Measurements from ENCODE around the gene PLEKHA4. TPM values are rescaled to one million over a fixed set of nuclear protein-coding genes. Genes with fewer than 3 reads are reported as not detected.

PLEKHA4 gene
- total RNA-seq, 1 donor from 2014 or later, result 519 TPM

DNA sequence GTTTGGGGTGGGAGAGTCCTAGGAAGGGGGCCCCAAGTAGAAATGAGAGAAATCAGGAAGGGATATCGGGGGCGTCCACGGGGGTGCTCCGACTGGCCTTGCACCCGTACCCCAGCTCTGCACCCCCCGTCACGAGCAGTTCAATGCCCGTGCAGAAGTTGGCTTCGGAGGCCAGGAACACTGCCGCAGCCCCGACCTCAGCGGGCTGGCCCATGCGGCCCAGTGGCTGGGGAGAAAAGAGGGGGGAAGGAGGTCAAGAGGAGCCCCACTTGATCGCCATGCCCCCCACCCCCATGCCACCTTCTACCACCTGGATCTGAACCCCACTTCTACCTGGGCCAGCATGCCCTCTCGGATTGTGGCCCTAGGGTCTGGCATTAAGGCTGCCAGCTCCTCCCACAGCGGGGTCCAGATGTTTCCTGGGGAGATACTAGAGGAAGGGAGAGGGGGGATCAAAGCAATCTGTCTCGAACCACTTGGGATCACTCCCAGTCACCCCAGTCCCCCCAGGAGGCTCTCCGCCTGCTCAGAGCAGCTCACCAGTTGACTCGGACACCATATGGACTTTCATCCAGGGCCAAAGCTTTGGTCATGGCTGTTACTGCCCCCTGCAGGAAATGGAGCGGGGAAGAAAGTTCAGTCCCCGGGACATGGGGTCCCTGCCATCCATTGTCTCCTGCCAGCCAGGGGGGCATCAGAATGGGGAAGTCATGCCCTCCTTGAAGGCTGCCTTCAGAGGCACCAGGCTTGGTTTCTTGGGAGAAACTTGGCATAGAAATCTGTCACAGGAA, 55.1 kb downstream of the PLEKHA4 start:
- no peak for DNase-seq (ENCODE audit: low spot score)
- no peak for ATAC-seq
- intact Hi-C loops (cut with DNase I), result no loop called here

DNA sequence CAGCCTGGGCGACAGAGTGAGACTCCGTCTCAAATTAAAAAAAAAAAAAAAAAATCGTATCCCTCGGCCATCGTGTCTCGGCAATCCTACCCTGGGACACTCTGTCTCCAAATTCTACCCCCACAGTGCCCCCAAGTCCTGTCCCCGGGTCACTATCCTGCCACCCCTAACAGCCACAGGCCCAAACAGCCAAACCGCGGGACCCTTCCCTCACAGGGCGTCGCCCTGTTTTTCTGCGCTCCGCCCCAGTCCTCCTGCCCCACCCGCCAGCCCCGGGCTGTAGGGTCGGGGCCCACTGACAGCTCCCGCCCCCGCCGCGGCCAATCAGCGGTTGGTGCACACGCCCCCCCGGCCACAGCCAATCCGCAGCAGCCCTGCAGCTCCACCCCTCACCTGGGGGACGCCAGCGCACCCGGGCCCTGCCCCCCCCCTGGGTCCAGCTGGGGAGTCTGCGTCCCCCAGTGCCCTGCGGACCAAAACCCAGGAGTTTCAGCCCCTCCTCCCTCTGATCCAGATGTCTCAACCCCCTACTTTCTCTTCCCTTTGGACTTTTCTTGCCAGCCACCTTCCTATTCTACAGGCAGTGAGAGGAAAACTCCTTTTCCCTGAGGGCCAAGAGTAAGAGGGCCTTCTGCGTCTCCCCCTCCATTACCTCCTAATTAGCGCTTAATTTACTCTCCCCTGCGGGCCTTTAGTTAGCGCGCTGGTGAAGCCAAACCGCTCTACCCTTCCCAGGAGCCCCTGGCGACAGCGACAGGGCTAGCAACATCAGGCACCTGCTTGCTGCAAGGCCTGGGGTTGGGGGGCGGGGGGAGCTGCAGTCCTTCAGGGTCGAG, 56.1 kb downstream of the PLEKHA4 start:
- ATAC-seq, result peak; percentile 93
- intact Hi-C loops (cut with DNase I), result no loop called here
- peak; percentile 89 for DNase-seq (ENCODE audit: low spot score)

DNA sequence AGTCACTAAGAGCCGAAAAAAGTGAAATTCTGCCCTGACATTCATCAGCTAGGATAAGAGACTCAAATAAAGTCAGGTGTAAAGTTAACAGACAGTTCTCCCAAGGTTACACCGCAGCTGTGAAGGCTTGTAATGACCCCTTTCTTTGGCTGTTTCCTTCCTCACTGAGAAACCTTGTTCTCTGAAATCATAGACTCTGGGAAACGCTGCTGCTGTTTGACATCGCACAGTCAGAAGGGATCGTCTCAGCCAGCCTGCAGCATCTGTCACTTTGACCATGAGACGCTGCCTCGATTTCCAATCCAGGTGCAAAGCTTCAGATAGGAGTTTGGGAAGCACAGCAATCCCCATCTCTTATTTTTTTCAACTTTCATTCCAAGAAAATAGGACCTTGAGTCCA, 58.3 kb downstream of the PLEKHA4 start:
- ATAC-seq, result no peak
- no peak for DNase-seq (ENCODE audit: low spot score)
- intact Hi-C loops (cut with DNase I), result no loop called here

DNA sequence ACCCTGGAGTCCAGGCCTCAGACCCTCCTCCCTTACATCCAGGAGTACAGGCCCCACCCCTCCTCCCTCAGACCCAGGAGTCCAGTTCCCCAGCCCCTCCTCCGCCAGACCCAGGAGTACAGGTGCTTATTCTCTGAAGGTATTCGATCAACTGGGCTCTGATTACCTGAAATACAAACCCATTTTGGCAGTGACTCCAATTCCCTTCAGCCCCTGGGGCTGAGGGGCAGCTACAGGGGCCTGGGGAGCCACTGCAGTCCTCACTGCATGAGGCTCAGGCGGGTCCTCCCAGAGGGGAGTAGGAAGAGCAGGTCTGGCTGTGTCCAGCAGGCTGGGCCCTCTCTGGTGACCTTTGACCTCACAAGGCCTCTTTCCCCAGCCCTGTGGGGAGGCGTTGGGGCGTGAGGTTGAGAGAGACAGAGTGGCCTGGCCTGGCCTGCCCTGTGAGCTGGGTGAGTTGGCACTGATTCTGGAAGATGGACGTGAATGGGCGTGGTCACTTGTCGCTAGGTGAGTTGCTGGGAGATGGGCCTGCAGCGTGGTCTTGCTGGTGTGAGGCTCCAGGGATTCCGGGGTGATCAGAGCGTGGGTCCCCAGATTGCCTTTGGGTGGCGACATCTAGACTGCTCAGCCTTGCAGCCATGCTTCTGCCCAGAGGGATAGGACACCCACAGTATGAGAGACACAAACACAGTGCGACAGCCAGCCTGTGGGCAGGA, 60.7 kb downstream of the PLEKHA4 start:
- intact Hi-C loops (cut with DNase I), result no loop called here
- DNase-seq (ENCODE audit: low spot score) (no peak), ATAC-seq (no peak)

DNA sequence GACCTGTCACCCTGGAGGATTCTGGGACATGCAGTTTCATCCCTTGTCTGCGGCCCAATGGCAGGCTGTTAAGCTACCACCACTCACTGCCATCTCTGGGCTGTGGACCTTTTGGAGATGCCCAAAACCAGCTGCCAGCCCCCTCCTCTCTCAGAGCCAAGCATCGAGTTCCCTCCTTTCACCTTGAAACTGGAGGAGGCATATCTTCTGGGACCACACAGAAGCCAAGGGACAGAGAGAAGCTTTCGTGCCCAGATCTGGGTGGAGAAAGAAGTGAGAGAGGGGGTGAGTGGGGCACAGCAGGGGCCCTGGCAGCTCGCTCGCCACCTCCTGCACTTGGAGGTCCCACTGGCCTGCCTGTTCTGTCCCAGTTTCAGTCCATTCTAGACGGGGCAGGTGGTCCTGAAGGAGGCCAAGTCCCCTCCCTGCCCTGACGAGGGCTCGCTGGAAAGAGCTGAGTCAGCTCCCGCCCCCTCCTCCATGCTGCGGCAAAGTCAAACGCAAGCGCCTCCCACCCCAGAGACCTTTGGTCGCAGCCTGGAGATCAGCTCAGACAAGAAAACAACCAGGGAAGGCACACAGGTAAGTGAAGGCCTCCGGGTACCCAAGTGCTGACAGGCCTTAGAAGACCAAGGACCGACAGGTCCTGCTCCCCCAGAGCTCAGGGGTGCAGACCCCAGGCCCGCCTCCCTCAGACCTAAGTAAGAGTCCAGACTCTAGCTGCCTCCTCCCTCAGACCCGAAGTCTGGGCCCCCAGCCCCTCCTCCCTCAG, 61.4 kb downstream of the PLEKHA4 start:
- peak; percentile 65 for DNase-seq (ENCODE audit: low spot score)
- intact Hi-C loops (cut with DNase I), result no loop called here
- peak; percentile 61 for ATAC-seq

DNA sequence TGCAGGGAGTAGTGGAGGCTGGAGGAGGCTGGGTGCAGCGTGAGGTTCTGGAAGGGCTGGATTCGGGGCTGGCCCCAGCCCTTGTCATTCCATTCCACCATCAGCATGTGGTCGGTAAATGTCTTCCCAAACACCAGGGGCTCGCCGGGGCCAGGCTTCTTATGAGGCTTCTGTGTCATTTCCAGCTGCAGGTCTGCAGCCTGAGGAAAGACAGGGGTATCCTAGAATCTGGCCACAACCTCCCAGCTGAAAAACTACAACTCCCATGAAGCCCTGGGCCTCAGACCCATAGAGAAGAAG, 61.9 kb downstream of the PLEKHA4 start:
- intact Hi-C loops (cut with DNase I), result no loop called here
- ATAC-seq (no peak), DNase-seq (ENCODE audit: low spot score) (no peak)

DNA sequence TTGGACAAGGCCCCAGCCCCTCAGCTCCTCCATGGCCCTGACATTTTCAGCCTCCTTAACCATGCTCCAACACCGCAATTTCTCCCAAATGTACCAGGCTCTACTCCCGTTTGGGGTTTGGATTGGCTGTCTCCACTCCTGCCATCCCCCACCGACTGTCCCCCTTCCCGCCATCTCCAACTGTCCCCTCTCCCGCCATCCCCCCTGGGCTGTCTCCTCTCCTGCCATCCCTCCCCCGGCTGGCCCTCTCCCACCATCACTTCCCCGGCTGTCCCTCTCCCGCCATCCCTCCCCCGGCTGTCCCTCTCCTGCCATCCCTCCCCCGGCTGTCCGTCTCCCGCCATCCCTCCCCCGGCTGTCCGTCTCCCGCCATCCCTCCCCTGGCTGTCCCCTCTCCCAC, 63.0 kb downstream of the PLEKHA4 start:
- DNase-seq (ENCODE audit: low spot score), result no peak
- ATAC-seq, result no peak
- intact Hi-C loops (cut with DNase I), result no loop called here

DNA sequence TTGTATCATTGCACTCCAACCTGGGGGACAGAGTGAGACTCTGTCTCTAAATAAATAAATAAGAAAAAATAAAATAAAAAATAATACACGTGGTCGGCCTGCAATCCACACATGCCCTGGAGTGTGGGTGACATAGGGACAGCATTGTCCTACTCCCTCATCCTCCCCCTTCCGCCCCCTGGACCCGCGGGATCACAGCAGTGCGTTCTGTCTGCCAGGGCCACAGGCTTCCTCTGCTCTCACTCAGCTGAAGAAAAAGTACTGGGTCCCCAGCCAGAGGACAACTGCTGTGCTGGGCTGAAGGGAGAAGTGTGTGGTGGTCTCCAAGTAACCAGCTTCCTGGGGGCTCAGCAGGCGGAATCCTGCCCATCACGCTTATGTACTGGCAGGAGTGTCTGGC, 63.9 kb downstream of the PLEKHA4 start:
- intact Hi-C loops (cut with DNase I), result no loop called here
- no peak for DNase-seq (ENCODE audit: low spot score)
- no peak for ATAC-seq

DNA sequence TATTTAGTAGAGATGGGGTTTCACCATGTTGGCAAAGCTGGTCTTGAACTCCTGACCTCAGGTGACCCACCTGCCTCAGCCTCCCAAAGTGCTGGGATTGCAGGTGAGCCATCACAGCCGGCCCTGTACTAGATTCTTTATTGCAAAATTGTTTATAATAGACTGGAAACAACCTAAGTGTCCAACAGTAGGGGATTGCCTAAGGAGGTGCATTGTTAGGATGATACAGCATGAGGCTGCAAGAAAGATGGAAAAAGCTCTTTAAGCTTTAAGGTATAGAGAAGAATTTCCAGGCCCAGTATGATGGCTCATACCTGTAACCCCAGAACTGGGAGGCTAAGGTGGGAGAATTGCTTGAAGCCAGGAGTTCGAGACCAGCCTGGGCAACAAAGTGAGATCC, 65.8 kb downstream of the PLEKHA4 start:
- DNase-seq (ENCODE audit: low spot score) (no peak), ATAC-seq (no peak)
- intact Hi-C loops (cut with DNase I), result no loop called here

DNA sequence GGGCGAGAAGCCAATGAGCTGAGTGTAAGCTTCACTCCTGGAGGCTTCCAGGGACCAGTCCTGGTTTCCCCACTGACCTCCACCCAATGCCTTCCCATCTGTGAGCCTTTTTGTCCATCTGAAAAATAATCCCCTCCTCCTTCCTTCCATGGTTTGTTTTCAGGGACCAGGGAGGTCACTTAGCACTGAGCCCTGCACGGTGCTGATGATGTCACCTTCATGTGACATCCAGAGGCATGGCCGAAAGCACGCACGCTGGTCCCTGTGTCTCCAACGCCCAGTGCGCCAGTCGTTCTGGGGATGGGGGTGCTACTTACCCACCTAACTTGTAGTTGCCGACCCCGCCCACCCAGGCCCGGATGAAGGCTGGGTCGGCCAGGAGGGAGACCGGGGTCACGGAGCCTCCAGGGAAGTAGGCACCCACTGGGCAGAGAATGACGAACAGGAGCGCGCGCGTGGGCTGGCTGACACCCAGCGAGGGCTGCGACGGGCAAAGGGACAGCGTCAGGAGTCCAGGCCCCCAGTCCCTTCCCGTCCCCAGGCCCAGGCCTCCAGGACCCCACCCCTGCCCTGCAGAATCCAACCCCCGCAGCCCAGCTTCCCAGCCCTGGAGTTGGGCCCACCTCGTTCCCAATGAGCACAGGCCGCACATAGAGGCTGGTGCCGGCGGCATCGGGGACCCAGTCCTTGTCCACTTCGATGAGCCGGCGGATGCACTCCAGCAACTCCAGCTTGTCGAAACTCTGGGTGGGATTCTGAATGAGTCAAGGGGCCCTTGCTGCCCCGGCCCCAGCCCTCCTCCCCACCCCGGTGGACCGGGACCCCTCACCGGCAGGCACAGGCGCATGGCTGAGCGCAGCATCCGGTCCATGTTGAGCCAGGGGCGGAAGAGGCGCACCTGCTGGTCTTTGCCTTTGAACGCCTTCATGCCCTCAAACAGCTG, 68.8 kb downstream of the PLEKHA4 start:
- intact Hi-C loops (cut with DNase I), result loop anchor here (5.0 kb wide), 1 partner anchor 38 kb away; the partner anchor contains the start of gene HSD17B14
- DNase-seq (ENCODE audit: low spot score), result no peak
- no peak for ATAC-seq

DNA sequence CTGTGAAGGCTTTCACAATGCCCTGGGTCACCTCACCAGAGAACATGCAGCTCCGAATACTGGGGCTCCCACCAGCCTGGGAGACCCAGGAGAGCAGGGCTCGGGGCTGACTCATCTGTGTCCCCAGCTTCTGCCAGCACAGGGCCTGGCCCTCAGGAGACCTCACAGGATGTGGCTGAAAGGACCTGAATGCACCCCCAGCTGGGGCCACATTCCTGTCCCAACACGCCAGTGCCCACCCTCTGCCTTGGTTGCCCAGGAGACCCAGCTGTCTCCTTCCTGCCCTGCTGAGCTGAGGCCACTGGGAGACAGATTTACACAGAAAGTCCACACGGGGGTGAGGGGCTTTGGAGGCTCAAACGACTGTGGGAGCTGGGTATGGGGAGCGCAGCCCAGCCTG, 69.5 kb downstream of the PLEKHA4 start:
- DNase-seq (ENCODE audit: low spot score) (no peak), ATAC-seq (no peak)
- intact Hi-C loops (cut with DNase I), result loop anchor here (5.0 kb wide), 1 partner anchor 38 kb away; the partner anchor contains the start of gene HSD17B14

DNA sequence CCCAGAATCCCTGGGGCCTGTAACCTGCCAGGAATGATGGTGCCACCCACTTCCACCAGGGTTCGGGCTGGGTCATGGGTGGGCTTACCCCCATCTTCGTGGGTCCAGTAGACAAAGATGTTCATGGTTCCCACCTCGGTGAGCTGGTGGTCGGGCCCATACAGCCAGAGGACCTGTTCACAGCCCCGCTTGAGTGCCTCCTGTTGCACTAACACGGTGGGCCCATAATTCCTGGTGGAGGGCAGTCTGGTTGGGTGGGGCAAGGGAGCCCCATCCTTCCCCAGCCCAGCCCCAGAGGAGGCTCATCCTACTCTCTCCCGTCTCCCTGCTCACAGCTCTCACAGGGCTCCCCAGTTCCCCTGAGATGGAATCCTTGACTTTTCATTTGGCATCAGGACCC, 71.3 kb downstream of the PLEKHA4 start:
- DNase-seq (ENCODE audit: low spot score) (no peak), ATAC-seq (no peak)
- intact Hi-C loops (cut with DNase I), result loop anchor here (5.0 kb wide), 1 partner anchor 40 kb away; the partner anchor contains the start of gene HSD17B14

DNA sequence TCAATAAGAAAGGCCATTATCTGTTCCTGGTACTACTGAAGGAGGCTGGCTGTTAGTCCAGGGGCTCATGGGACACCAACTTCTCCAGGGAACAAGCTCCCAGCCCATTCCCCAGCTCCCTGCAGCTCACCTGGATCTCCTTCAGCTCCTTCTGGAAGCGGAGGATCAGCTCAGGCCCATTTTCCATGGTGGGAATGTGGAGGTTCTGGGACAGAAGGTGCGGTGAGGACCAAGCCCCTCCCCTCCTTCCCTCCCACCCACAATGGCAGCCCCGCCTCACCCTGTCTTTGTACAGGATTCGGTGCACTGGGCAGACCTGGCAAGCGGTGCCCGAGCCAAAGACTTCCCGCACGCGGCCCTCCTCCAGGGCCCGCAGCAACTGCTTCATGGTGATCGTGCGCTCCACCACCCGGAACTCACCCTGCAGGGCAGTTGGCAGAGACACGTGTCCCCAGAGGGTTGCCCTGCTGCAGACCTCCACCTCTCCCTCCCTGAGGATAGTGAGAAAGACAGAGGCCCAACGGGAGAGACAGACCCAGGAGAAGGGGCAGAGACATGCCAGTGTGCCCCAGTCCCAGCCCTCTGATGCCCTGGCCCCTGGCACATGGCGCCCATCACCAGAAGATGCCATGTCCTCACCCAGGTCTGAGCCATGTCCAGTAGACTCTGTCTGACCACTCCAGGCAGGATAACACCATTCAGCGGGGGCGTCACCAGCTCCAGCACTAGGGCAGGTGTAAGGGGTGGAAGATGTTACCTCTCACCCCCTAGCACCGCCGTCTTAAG, 71.9 kb downstream of the PLEKHA4 start:
- intact Hi-C loops (cut with DNase I), result loop anchor here (5.0 kb wide), 1 partner anchor 41 kb away; the partner anchor contains the start of gene HSD17B14
- no peak for ATAC-seq
- DNase-seq (ENCODE audit: low spot score), result no peak

DNA sequence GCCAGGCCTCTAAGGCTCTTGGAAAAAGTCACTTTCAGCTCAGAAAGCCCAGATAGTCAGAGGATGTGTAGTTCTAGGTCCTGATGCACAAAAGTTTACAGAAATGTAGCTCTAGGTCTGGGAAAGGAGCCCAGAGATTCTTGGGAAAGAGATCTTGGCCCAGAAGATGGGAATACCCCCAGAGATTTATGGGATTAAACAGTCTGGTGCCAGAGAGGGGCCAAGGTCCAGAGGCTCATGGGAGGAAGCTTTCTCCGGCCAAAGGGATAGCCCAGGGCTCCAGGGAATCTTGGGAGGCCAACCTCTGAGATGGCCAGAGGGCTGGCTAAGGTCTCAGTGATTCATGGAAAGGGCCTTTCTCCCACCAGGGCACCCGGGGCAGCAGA, 72.7 kb downstream of the PLEKHA4 start:
- intact Hi-C loops (cut with DNase I), result loop anchor here (2.0 to 5.0 kb wide), 2 partner anchors 42 to 175 kb away; partner anchors contain the start of gene HSD17B14
- DNase-seq (ENCODE audit: low spot score), result peak; percentile 63
- peak; percentile 75 for ATAC-seq

DNA sequence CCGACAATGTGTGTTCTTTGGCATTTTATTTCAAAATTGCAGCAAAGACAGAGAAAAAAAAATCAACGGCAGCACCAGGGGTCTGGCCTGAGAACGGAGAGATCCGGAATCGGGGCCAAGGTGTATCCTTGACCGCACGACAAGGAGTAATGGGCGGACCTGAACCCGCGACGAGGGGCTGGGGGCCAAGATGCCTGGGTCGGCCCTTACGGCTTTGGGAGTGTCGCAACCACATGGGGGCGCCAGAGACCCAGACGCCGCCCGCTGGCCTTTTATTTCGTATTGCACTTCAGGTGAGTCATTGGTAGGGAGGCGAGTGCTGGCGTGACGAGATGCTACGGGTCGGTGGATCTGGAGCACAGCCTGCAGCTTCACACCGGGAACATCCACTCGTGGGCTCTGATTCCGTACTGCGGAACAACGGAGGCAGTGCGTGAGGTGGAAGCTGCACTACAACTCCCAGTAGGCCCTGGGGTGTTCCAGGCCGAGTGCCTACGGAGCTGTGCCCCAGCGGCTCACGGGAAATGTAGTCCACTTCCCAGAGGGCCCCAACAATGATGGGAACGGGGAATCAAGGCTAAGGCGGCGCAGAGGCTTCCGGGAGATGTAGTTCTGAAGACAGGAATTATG, 73.2 kb downstream of the PLEKHA4 start:
- intact Hi-C loops (cut with DNase I), result loop anchor here (2.0 to 5.0 kb wide), 2 partner anchors 42 to 176 kb away; partner anchors contain the start of gene HSD17B14
- peak; percentile 94 for DNase-seq (ENCODE audit: low spot score)
- ATAC-seq, result peak; percentile 97

DNA sequence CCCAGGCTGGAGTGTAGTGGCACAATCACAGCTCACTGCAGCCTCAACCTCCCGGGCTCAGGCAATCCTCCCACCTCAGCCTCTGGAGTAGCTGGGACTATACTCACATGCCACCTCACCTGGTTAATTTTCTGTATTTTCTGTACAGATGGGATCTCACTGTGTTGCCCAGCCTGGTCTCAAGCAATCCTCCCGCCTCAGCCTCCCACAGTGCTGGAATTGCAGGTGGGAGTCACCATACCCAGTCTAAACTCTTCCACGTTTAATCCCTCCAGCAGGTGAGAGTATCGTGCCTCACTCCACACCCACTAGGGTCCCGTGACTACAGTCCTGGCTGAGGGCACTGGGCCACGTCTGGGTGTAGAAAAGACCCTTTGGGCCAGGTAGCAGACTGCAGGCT, 74.1 kb downstream of the PLEKHA4 start:
- intact Hi-C loops (cut with DNase I), result loop anchor here (2.0 kb wide), 1 partner anchor 177 kb away; no protein-coding TSS in a partner anchor
- DNase-seq (ENCODE audit: low spot score) (no peak), ATAC-seq (no peak)
